Osteoblast (primary cell): ENCODE data around the gene PHF14. TPM values are rescaled to one million over a fixed set of nuclear protein-coding genes. Genes with fewer than 3 reads are reported as not detected.
A peak's percentile ranks its signal among the peaks of the same experiment; 100 is the strongest.
"Not testable (repeated sequence)": the region's sequence is repeated elsewhere in the genome, so short reads cannot be mapped to it uniquely, and the experiment has no call there.

Experiments
- DNase-seq: peaks from one replicate; pipeline ENCODE4 v3.0.0; 2011; ENCODE audit warnings: low spot score, mixed read lengths; ENCODE audit not compliant: insufficient read length; ENCODE audit errors: missing footprints
- H2AFZ ChIP-seq: 2 replicates; pipeline ENCODE4 v1.6.0; 2011; ENCODE audit warnings: mild to moderate bottlenecking, low read length
- H3K27ac ChIP-seq: 2 replicates; pipeline ENCODE4 v1.5.1; 2011; ENCODE audit warnings: mild to moderate bottlenecking, low read depth, low read length, moderate library complexity
- H3K27me3 ChIP-seq: 2 replicates; pipeline ENCODE4 v1.6.0; 2012; ENCODE audit warnings: mild to moderate bottlenecking, control low read depth, inconsistent platforms, low read length, moderate library complexity; ENCODE audit not compliant: insufficient read depth
- H3K36me3 ChIP-seq: 2 replicates; pipeline ENCODE4 v1.5.1; 2011; ENCODE audit warnings: mild to moderate bottlenecking, low read length, control low read depth, moderate library complexity; ENCODE audit not compliant: insufficient read depth
- H3K4me1 ChIP-seq: 2 replicates; pipeline ENCODE4 v1.5.1; 2011; ENCODE audit warnings: mild to moderate bottlenecking, low read length, control low read depth, moderate library complexity; ENCODE audit not compliant: insufficient read depth
- H3K4me2 ChIP-seq: 2 replicates; pipeline ENCODE4 v1.6.0; 2011; ENCODE audit warnings: mild to moderate bottlenecking, low read length; ENCODE audit not compliant: insufficient read depth
- H3K4me3 ChIP-seq: fragments of 200-600 bp; sonication (generic); 3 replicates; pipeline ENCODE4 v1.5.1; 2012; ENCODE audit warnings: mild to moderate bottlenecking, low read length, inconsistent platforms; ENCODE audit not compliant: insufficient read depth
- H3K79me2 ChIP-seq: 2 replicates; pipeline ENCODE4 v1.6.0; 2012; ENCODE audit warnings: mild to moderate bottlenecking, low read length, control low read depth, inconsistent platforms; ENCODE audit not compliant: insufficient read depth
- H3K9me3 ChIP-seq: 2 replicates; pipeline ENCODE4 v1.5.1; 2011; ENCODE audit warnings: low read depth, low read length, control low read depth
- H4K20me1 ChIP-seq: 2 replicates; pipeline ENCODE4 v1.6.0; 2012; ENCODE audit warnings: mild to moderate bottlenecking, low read length, control low read depth; ENCODE audit not compliant: insufficient read depth
- CTCF ChIP-seq: IDR thresholded peaks from 2 replicates; pipeline ENCODE4 v1.5.1; 2011; ENCODE audit warnings: mild to moderate bottlenecking, low read depth, low read length, moderate library complexity; ENCODE audit errors: extremely low read depth
- total RNA-seq: library from RNA; depleted of rRNA; stranded (reverse); fragments of >200 nt; gene quantifications from 2 replicates; pipeline ENCODE4 v1.2.3, GENCODE V29; 2012

PHF14 gene
- total RNA-seq, 1 donor = 36.9 TPM

- not testable (repeated sequence) for H3K79me2 ChIP-seq, DNase-seq, H3K4me2 ChIP-seq, H4K20me1 ChIP-seq, H3K4me3 ChIP-seq, H2AFZ ChIP-seq, H3K4me1 ChIP-seq, H3K27me3 ChIP-seq, H3K9me3 ChIP-seq, H3K27ac ChIP-seq
- H3K36me3 ChIP-seq = peaks cover 12% of the 10 kb centered on the region
These were observed 22.0 kb downstream of the PHF14 start for GRCh38 chr7:10995482-10996166.

DNA sequence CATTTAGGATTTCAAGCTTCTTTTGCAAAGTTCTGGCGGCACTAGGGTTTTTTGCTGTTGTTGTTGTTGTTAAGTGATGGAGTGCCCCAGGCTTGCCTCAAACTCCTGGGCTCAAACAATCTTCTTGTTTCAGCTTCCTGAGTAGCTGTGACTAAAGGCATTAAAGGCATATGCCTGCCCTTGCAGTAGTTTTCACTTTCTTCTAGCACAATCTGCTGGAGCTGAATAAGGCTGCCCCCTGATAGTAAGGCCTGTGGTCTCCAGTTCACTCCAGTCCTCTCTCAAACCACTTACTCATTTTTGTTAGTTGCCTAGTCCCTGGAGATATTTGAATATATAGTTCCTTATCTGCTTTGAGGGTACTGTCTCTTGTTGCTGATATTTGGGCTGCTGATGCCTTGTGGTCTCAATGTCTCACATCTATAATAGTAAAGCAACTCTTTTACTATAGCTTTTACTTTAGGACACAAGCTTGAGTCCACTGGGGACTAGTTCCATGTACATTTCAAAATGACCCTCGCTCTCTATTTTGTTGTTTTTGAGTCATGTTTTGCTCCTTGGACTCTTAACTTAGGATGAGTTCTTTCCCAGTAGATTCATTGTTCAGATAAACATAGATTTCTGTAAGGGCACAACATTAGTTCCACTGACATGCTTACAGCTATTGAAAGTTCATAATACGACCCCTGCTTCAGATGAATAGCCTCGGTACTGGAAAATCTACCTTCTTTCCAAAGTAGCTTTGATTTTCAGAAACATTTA lies 25.5 kb downstream of the PHF14 start:
- Histone ChIP-seq H2AFZ (no peak overlapping the region), H4K20me1 (no peaks in the 10 kb centered on the region), H3K4me3 (no peak overlapping the region), H3K4me1 (no peaks in the 10 kb centered on the region), H3K36me3 (peaks cover 8% of the 10 kb centered on the region), H3K27ac (peak overlapping the region; percentile 1), H3K9me3 (no peaks in the 10 kb centered on the region), H3K4me2 (peak overlapping the region; percentile 29), H3K27me3 (no peaks in the 10 kb centered on the region), H3K79me2 (peaks cover 2% of the 10 kb centered on the region)
- peak; percentile 26 for DNase-seq
- no peak for TF ChIP-seq CTCF

- no peak for TF ChIP-seq CTCF
- H3K79me2 ChIP-seq = peaks cover 4% of the 10 kb centered on the region
- no peak overlapping the region for H3K27ac ChIP-seq
- H3K4me3 ChIP-seq = no peak overlapping the region
- no peak for DNase-seq
- H3K9me3 ChIP-seq = no peaks in the 10 kb centered on the region
- H2AFZ ChIP-seq = no peak overlapping the region
- H3K36me3 ChIP-seq = no peaks in the 10 kb centered on the region
- no peaks in the 10 kb centered on the region for H3K4me1 ChIP-seq
- no peaks in the 10 kb centered on the region for H4K20me1 ChIP-seq
- H3K27me3 ChIP-seq = no peaks in the 10 kb centered on the region
- no peak overlapping the region for H3K4me2 ChIP-seq
These were observed 31.5 kb downstream of the PHF14 start for GRCh38 chr7:11005202-11005601.

GRCh38 chr7:11006291-11006690 lies 32.6 kb downstream of the PHF14 start:
- Histone ChIP-seq H3K27ac (no peak overlapping the region), H3K4me1 (no peaks in the 10 kb centered on the region), H3K36me3 (no peaks in the 10 kb centered on the region), H3K27me3 (no peaks in the 10 kb centered on the region), H4K20me1 (no peaks in the 10 kb centered on the region), H2AFZ (no peak overlapping the region), H3K4me3 (no peak overlapping the region), H3K4me2 (no peak overlapping the region), H3K9me3 (no peaks in the 10 kb centered on the region), H3K79me2 (peaks cover 4% of the 10 kb centered on the region)
- no peak for TF ChIP-seq CTCF
- DNase-seq = no peak
